ENCODE measurements around the gene IQSEC1.

Gene IQSEC1

DNA sequence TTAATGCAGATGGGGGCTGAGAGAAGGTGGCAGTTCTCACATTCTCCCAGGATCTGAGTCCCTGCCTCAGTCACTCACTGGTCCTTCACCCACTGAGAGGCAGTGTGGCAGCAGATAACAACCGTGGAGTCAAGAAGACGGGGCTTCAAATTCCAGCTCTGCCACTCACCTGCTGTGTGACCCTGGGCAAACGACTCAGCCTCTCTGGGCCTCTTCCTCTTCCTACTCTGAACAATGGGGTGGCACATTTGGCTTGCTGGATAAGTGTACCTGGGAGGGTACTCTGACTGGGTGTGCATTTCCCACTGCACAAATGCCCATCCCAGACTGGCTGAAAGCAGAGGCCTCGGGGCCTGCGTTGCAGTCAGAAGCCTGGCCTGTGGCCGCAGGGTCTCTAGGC lies 10.0 kb upstream of the IQSEC1 start:
- TF ChIP-seq, protein P1, sequence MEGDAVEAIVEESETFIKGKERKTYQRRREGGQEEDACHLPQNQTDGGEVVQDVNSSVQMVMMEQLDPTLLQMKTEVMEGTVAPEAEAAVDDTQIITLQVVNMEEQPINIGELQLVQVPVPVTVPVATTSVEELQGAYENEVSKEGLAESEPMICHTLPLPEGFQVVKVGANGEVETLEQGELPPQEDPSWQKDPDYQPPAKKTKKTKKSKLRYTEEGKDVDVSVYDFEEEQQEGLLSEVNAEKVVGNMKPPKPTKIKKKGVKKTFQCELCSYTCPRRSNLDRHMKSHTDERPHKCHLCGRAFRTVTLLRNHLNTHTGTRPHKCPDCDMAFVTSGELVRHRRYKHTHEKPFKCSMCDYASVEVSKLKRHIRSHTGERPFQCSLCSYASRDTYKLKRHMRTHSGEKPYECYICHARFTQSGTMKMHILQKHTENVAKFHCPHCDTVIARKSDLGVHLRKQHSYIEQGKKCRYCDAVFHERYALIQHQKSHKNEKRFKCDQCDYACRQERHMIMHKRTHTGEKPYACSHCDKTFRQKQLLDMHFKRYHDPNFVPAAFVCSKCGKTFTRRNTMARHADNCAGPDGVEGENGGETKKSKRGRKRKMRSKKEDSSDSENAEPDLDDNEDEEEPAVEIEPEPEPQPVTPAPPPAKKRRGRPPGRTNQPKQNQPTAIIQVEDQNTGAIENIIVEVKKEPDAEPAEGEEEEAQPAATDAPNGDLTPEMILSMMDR (IDR thresholded peaks at IDR 0.05; ENCODE audit: extremely low read depth, missing control alignments), result no peak
- DNase-seq (ENCODE audit: low spot score), result no peak

DNA sequence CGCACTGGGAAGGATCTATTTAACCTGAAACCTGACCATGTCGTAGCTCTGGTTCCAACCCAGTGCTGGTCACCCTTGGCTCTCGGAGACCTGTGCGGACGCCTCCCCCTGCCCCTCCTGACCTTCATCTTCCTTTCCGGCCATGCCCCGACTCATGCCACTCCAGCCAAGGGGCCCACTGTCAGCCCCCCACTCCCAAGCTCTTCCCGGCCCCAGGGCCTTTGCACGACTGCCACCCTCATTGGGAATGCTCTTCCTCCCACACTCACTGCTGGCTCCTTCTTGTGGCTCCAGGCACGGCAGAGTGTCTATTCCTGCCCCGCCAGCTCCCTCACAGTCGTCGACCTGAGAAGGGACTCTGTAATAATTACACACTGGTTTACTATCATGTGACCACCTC lies 9.4 kb upstream of the IQSEC1 start:
- DNase-seq (ENCODE audit: low spot score), result no peak
- TF ChIP-seq, protein P1 (IDR thresholded peaks at IDR 0.05; ENCODE audit: extremely low read depth, missing control alignments), result no peak

DNA sequence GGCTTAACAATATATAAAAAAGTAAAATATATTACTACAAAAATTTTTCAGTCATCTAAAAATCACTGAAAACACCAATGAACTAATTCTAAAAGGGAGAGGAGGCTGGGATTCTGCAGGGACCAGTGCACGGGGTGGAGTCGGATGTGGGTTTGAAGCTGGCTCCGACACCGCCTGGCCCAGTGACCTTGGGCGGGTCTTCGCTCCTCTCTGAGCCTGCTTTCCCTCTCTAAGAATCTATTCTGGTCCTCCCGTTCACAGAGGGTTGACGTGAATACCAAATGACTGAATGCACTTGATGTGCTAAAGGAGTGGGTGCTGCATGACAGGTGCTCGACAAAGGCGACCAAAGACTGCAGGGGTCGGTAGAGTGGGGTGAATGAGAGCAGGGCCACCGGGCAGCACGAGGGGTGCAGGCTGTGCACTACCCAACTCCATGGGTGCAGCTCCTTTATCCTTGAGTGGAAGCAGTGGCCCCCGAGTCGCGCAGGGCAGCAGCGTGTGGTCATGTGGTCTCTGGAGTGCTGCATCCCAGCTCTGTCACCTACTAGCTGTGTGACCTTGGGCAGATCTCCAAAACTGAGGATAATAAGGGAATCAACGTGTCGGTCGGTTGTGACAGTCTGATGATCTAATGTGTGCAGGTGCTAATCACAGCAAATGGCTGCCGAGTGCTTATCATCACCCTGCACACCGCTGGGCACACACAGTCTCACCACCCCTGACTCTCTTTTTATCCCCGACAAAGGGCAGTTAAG lies 8.6 kb upstream of the IQSEC1 start:
- no peak for DNase-seq (ENCODE audit: low spot score)
- TF ChIP-seq, protein P1 (IDR thresholded peaks at IDR 0.05; ENCODE audit: extremely low read depth, missing control alignments), result no peak

DNA sequence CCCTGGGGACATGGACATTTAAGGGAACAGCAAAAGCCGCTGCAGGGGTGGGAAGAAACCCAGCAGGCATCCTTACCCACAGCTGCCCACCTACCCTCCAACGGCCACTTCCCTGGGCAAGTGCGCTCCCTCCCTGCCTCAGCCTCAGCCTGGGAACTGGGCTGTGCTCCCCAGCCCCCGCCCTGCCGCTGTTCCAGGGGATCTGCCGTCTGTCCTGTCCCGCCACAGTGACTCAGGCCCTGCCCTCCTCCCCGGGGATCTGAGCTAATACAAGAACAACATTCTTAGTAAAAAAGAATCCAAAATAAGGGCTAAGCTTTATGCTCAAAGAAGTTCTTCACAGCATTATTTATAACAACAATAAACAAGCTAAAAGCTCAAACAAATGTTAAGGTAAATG lies 7.4 kb upstream of the IQSEC1 start:
- TF ChIP-seq, protein P1 (IDR thresholded peaks at IDR 0.05; ENCODE audit: extremely low read depth, missing control alignments), result no peak
- DNase-seq (ENCODE audit: low spot score), result no peak

DNA sequence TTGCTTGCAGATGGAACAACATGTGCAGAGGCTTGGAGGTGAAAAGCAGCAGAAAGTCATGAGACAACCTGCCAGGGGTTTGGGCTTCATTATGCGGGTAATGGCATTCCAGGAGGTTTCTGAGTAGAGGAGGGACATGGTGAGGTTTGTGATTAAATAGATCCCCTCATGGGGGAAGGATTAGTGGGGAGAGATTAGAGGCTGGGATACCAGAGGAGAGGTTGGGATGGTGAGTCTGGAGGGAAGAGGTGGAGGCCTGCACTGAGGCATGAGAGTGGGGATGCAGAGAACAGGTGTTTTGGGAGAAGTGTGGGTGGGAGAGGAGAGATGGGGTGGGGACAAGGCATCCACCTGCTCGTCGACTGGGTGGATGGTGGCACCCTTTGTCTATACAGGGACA lies 6.8 kb upstream of the IQSEC1 start:
- no peak for DNase-seq (ENCODE audit: low spot score)
- TF ChIP-seq, protein P1 (IDR thresholded peaks at IDR 0.05; ENCODE audit: extremely low read depth, missing control alignments), result no peak

DNA sequence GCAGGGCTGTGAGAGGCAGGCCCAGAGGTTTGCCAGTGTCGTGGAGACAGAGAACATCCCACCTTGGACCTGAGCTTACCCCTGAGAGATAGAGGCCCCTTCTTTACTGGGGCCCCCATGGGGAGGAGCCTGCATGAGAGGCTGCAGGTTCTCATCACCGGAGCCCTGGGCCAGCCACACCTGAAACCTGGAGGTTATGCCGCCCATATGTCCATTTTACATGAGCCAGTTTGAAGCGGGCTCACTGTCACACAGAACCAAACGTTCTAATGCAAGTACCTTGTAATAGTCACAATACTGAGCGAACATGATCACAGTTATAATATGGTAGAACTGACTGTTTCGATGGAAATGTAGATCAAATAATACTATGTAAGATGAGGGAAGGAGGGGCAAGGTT lies 6.3 kb upstream of the IQSEC1 start:
- DNase-seq (ENCODE audit: low spot score), result no peak
- TF ChIP-seq, protein P1 (IDR thresholded peaks at IDR 0.05; ENCODE audit: extremely low read depth, missing control alignments), result no peak

- no peak for DNase-seq (ENCODE audit: low spot score)
- TF ChIP-seq, protein P1 (IDR thresholded peaks at IDR 0.05; ENCODE audit: extremely low read depth, missing control alignments), result no peak
These were observed 5.8 kb upstream of the IQSEC1 start for GRCh38 chr3:13079051-13079450.

All from GM20000 (cell line).